OCI-LY1 (cell line): ENCODE data around the gene VPS35L.

ENCODE experiments used
- H2AFZ ChIP-seq: fragments of 200-600 bp; sonication (generic), shearing (Covaris generic); 2 replicates; pipeline ENCODE4 v1.6.0; 2014; ENCODE audit warnings: antibody characterized with exemption, mild to moderate bottlenecking, low read length
- H3F3A ChIP-seq: fragments of 200-600 bp; sonication (generic), shearing (Covaris generic); 2 replicates; pipeline ENCODE4 v1.6.0; 2014; ENCODE audit warnings: mild to moderate bottlenecking, antibody characterized with exemption, low read length, moderate library complexity; ENCODE audit not compliant: insufficient read depth
- H3K27ac ChIP-seq: fragments of 200-600 bp; sonication (generic); 2 replicates; pipeline ENCODE4 v1.5.1; 2014; ENCODE audit warnings: low read length, mixed run types, mild to moderate bottlenecking, low read depth; ENCODE audit not compliant: poor library complexity, severe bottlenecking
- H3K27me3 ChIP-seq: fragments of 200-600 bp; sonication (generic); 2 replicates; pipeline ENCODE4 v1.6.0; 2014; ENCODE audit warnings: antibody characterized with exemption, mild to moderate bottlenecking, low read length, moderate library complexity; ENCODE audit not compliant: insufficient read depth
- H3K36me3 ChIP-seq: fragments of 200-600 bp; sonication (generic); 2 replicates; pipeline ENCODE4 v1.6.1; 2014; ENCODE audit warnings: mild to moderate bottlenecking, antibody characterized with exemption, low read length, moderate library complexity, mixed read lengths; ENCODE audit not compliant: insufficient read depth
- H3K4me1 ChIP-seq: fragments of 200-600 bp; sonication (generic); 2 replicates; pipeline ENCODE4 v1.5.1; 2014; ENCODE audit warnings: mild to moderate bottlenecking, low read length, moderate library complexity; ENCODE audit not compliant: insufficient read depth, severe bottlenecking
- H3K4me2 ChIP-seq: fragments of 200-600 bp; sonication (generic), shearing (Covaris generic); 2 replicates; pipeline ENCODE4 v1.6.1; 2014; ENCODE audit warnings: low read length
- H3K4me3 ChIP-seq: fragments of 200-600 bp; sonication (generic); 2 replicates; pipeline ENCODE4 v1.5.1; 2014; ENCODE audit warnings: low read length, low read depth, mild to moderate bottlenecking, mixed read lengths; ENCODE audit not compliant: poor library complexity, severe bottlenecking
- H3K79me2 ChIP-seq: fragments of 200-600 bp; shearing (Covaris generic); 2 replicates; pipeline ENCODE4 v1.6.1; 2016; ENCODE audit warnings: mixed run types, low read length, mixed read lengths; ENCODE audit not compliant: insufficient read depth
- H3K9ac ChIP-seq: fragments of 200-600 bp; sonication (generic), shearing (Covaris generic); 2 replicates; pipeline ENCODE4 v1.6.1; 2014; ENCODE audit warnings: mild to moderate bottlenecking, low read length, mixed read lengths
- H3K9me2 ChIP-seq: fragments of 200-600 bp; sonication (generic), shearing (Covaris generic); 2 replicates; pipeline ENCODE4 v1.6.1; 2014; ENCODE audit warnings: low read depth, mild to moderate bottlenecking, low read length, mixed read lengths
- H3K9me3 ChIP-seq: fragments of 200-600 bp; shearing (Covaris generic); 2 replicates; pipeline ENCODE4 v1.6.1; 2014; ENCODE audit warnings: low read length, mixed read lengths
- H4K20me1 ChIP-seq: fragments of 200-600 bp; sonication (generic), shearing (Covaris generic); 2 replicates; pipeline ENCODE4 v1.6.0; 2016; ENCODE audit warnings: mild to moderate bottlenecking, low read length; ENCODE audit not compliant: insufficient read depth
- CTCF ChIP-seq: fragments of 200-600 bp; sonication (generic), shearing (Covaris generic); IDR thresholded peaks from 2 replicates; pipeline ENCODE4 v1.5.1; 2017; ENCODE audit warnings: mild to moderate bottlenecking, antibody characterized with exemption, low read length, moderate library complexity, mixed read lengths
- EZH2 ChIP-seq: fragments of 200-600 bp; sonication (generic), shearing (Covaris generic); IDR thresholded peaks from 2 replicates; pipeline ENCODE4 v1.8.0; 2017; ENCODE audit warnings: borderline replicate concordance, mixed run types, mild to moderate bottlenecking, antibody characterized with exemption, low read length, moderate library complexity, mixed read lengths

Gene VPS35L

GRCh38 chr16:19722269-19722952 is 166.9 kb downstream of the VPS35L start:
- Histone ChIP-seq H3K36me3 (no peaks in the 10 kb centered on the region), H3K9me3 (no peaks in the 10 kb centered on the region), H4K20me1 (no peaks in the 10 kb centered on the region), H3K4me2 (no peak overlapping the region), H3K9ac (no peak overlapping the region), H3K9me2 (no peaks in the 10 kb centered on the region), H3K79me2 (peaks cover 4% of the 10 kb centered on the region), H2AFZ (no peak overlapping the region), H3F3A (no peaks in the 10 kb centered on the region), H3K27ac (no peak overlapping the region), H3K4me3 (no peak overlapping the region), H3K27me3 (no peaks in the 10 kb centered on the region), H3K4me1 (peaks cover 7% of the 10 kb centered on the region)
- no peak for TF ChIP-seq EZH2

- no peak overlapping the region for H3K4me2 ChIP-seq
- H3K27ac ChIP-seq = no peak overlapping the region
- H3K79me2 ChIP-seq = no peaks in the 10 kb centered on the region
- H3K9ac ChIP-seq = no peak overlapping the region
- TF ChIP-seq EZH2 = no peak
- TF ChIP-seq CTCF = no peak
- H4K20me1 ChIP-seq = no peaks in the 10 kb centered on the region
- H3K4me1 ChIP-seq = peaks cover 7% of the 10 kb centered on the region
- H3K9me3 ChIP-seq = no peaks in the 10 kb centered on the region
- H3K9me2 ChIP-seq = no peaks in the 10 kb centered on the region
- no peaks in the 10 kb centered on the region for H3F3A ChIP-seq
- no peaks in the 10 kb centered on the region for H3K27me3 ChIP-seq
- H2AFZ ChIP-seq = no peak overlapping the region
- no peak overlapping the region for H3K4me3 ChIP-seq
- H3K36me3 ChIP-seq = no peaks in the 10 kb centered on the region
Observed at GRCh38 chr16:19722981-19723380, 167.5 kb downstream of the VPS35L start.

- no peaks in the 10 kb centered on the region for H3K4me1 ChIP-seq
- no peak for TF ChIP-seq EZH2
- no peak for TF ChIP-seq CTCF
- H3F3A ChIP-seq = no peaks in the 10 kb centered on the region
- H3K9ac ChIP-seq = no peak overlapping the region
- H4K20me1 ChIP-seq = no peaks in the 10 kb centered on the region
- H3K79me2 ChIP-seq = no peaks in the 10 kb centered on the region
- no peaks in the 10 kb centered on the region for H3K27me3 ChIP-seq
- H3K27ac ChIP-seq = no peak overlapping the region
- no peaks in the 10 kb centered on the region for H3K36me3 ChIP-seq
- H3K4me2 ChIP-seq = no peak overlapping the region
- H3K4me3 ChIP-seq = no peak overlapping the region
- H3K9me2 ChIP-seq = no peaks in the 10 kb centered on the region
- H2AFZ ChIP-seq = no peak overlapping the region
- H3K9me3 ChIP-seq = no peaks in the 10 kb centered on the region
Observed at GRCh38 chr16:19728636-19728965, 173.1 kb downstream of the VPS35L start.

- no peak overlapping the region for H3K27ac ChIP-seq
- no peaks in the 10 kb centered on the region for H3K79me2 ChIP-seq
- TF ChIP-seq CTCF = no peak
- no peak for TF ChIP-seq EZH2
- no peak overlapping the region for H3K9ac ChIP-seq
- H3K27me3 ChIP-seq = no peaks in the 10 kb centered on the region
- H2AFZ ChIP-seq = no peak overlapping the region
- H3K4me1 ChIP-seq = no peaks in the 10 kb centered on the region
- no peaks in the 10 kb centered on the region for H3K9me2 ChIP-seq
- H3K4me3 ChIP-seq = no peak overlapping the region
- no peaks in the 10 kb centered on the region for H3K9me3 ChIP-seq
- no peaks in the 10 kb centered on the region for H3F3A ChIP-seq
- H4K20me1 ChIP-seq = no peaks in the 10 kb centered on the region
- H3K4me2 ChIP-seq = no peak overlapping the region
- no peaks in the 10 kb centered on the region for H3K36me3 ChIP-seq
Observed at GRCh38 chr16:19733551-19733950, 178.0 kb downstream of the VPS35L start.
